Lung microvascular endothelial cell (primary cell): Measurements from ENCODE around the gene TANGO6. TPM values are rescaled to one million over a fixed set of nuclear protein-coding genes. Genes with fewer than 3 reads are reported as not detected.
"Not testable (repeated sequence)": the region's sequence is repeated elsewhere in the genome, so short reads cannot be mapped to it uniquely, and the experiment has no call there.

Experiments
- DNase-seq, 2 donors: peaks; one replicate each; pipeline versions ENCODE4 v3.0.0 to v3.0.0-alpha.2; 2010; ENCODE audit warnings: low read depth in 2 of 2
- total RNA-seq: library from RNA; depleted of rRNA; stranded (reverse); fragments of >200 nt; gene quantifications from 2 replicates; pipeline ENCODE4 v1.2.1, GENCODE V29; 2014

TANGO6 gene
- total RNA-seq, 1 donor from 2014 or later = 17.1 TPM

DNA sequence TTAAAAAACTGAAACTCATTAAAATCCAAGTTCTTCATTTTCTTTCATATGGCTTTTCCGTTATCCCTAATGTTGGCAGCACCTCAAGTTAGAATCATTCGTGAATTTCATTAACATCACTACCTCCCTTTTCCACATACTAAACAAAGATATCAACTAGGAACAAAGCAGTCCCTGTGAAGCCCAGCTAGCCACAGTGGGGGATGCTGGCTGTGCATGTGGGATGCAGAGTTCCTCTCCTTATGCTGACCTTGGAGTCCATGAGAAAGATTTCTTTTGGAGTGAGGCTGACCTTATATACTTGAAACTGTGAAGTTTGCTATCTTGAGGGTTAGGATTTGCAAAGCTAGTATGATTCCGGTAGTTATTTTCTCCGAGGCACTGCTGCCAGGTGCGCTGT, 117.6 kb downstream of the TANGO6 start:
- no peak for DNase-seq

DNA sequence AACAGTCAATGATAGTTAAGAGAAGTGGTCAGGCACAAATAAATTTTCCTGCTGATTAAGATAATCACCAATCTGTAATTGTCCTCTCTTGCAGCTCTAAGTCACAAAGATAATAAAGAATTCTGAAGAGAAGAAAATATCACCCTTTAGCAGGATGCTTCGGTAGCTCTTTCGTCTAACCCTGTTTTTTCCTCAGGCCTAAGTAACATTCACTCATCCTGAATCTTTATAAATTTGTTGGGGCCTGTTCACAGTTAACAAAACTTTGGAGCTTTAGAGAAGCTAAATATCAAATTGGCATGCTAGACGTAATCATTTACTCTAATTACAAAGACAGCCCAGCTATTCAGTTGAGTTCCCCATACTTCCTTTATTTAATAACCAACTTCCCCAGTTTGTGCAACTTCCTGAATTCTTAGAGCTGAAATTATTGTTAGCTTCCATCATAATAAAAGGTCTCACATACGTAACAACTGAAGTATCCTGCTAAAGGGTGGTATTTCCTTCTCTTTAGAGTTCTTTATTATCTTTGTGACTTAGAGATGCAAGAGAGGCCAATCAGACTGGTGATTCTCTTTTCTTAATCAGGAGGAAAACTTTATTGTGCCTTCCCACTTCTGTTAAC, 118.6 kb downstream of the TANGO6 start:
- DNase-seq = peak; percentile 76 to 83

DNA sequence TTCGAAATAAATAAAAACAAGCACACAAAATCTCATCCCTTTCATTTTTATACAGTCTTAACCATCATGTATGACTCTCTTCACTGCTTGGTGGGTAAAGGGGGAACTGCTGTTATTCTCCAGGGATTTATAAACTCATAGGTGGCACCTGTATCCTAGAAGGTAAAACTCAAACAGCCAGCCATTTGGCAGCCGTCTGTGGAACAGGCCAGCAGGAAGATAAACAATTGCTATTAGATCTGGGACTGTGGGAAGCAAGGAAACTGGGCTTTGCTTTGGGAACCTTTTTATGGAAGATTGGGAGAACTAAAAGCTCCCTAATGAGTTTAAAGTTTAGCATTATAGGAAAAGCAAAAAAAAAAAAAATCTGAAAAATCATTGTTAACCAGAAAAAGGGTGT, 126.0 kb downstream of the TANGO6 start:
- peak in 1 of 2 donors; percentile 81 for DNase-seq

GRCh38 chr16:68972013-68972412, 128.7 kb downstream of the TANGO6 start:
- no peak for DNase-seq

GRCh38 chr16:68972720-68973119, 129.4 kb downstream of the TANGO6 start:
- DNase-seq = peak in 1 of 2 donors; percentile 82

DNA sequence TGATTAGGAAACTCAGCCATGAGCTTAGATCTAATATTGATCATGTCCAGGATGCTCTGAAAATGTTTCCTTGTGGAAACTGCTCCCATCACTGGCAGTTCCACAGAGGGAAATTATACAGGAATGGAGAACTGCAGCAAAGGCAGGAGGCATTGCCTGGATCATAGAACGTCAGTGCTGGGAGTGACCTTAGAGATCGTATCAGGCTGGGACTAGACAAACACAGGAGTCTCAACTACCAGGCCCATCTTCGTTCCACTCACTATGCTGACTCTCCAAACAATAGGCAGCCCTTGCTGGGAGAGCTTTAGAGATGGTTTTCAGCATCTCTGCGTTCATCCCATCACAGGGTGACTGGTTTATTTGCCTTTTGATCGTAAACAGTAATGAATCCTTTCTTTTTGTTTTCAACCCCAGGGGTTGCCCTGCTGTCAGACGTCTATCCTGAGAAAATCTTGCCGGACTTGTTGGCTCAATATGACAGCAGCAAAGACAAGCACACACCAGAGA, 130.3 kb downstream of the TANGO6 start:
- DNase-seq = no peak

- no peak for DNase-seq
Observed at GRCh38 chr16:68978303-68978954, 135.1 kb downstream of the TANGO6 start.

- DNase-seq = peak in 1 of 2 donors; percentile 75
Observed at GRCh38 chr16:68980695-68981315, 137.5 kb downstream of the TANGO6 start.

- no peak for DNase-seq
Observed at GRCh38 chr16:68981971-68982370, 138.6 kb downstream of the TANGO6 start.

DNA sequence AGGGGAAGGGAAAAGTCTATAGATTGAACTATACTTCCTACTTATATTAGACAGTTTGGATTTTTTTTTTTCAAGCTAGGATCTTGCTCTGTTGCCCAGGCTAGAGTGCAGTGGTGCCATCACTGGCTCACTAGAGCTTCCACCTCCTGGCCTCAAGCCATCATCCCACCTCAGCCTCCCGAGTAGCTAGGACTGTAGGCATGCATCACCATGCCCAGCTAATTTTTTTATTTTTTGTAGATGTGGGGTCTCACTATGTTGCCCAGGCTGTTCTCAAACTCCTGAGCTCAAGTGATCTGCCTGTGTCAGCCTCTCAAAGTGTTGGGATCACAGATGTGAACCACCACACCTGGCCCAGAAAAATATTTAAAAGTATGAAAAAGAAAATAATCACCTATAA, 141.1 kb downstream of the TANGO6 start:
- DNase-seq = no peak

DNA sequence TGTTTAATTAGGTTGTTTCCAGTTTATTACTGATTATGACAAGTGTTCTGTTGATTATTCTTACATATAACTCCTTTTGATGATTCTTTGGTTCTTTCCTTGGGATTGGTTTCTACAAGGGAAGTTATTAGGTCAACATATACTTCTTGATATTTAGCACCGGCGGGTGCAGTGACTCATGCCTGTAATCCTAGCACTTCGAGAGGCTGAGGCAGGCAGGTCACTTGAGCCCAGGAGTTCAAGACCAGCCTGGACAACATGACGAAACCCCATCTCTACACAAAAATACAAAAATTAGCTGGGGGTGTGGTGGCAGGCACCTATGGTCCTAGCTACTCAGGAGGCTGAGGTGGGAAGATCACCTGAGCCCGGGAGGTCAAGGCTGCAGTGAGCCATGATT, 141.9 kb downstream of the TANGO6 start:
- peak in 1 of 2 donors; percentile 8 for DNase-seq

GRCh38 chr16:68985855-68986254, 142.5 kb downstream of the TANGO6 start:
- DNase-seq = peak in 1 of 2 donors; percentile 51

DNA sequence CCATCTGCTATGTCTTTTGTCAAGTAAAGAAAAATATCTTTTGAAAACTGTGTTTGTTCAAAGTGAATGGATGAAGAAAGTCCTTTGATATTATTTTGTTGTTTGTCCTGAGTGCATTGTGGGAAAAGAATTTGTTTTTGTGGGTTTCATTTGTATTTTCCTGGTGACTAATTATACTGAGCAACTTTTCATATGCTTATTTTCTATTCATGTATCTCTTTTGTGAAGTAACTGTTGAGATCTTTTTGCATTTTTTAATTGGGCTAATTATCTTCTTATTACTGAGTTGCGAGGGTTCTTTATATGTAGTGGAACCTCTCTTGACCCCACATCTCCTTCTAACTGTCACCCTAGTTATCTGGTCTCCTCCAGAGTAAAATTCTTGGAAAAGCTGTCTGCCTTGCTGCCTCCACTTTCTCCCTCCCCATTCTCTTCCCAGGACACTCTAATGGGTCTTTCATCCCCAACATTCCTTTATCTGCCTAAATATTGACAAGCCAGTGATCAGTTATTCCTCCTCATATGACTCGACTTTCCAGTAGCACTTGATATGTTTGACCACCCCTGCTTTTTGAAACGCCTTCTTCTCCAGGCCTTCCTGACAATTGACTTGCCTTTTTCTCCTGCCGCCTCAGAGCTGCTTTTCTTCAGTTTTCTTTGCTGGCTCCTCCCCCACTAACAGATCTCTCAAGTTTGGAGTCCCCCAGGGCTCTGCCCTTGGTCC, 144.6 kb downstream of the TANGO6 start:
- DNase-seq = no peak

- DNase-seq = not testable (repeated sequence)
Observed at GRCh38 chr16:68990172-68990845, 147.0 kb downstream of the TANGO6 start.

DNA sequence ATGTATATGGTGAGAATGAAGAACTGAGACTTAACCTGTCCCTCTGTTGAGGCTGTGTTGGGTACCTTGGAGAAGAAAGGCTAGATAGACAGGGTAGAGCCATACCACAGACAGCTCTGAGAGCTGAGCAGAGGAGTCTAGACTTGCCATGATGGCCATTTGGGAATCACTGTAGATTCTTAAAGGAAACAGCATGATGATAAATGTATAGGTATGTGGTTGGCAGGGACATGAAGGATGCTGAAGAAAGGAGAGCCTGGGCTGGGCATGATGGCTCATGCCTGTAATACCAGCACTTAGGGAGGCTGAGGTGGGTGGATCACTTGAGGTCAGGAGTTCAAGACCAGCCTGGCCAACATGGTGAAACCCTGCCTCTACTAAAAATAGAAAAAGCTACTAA, 147.7 kb downstream of the TANGO6 start:
- no peak for DNase-seq

GRCh38 chr16:68992521-68992920, 149.2 kb downstream of the TANGO6 start:
- DNase-seq = peak in 1 of 2 donors; percentile 70

DNA sequence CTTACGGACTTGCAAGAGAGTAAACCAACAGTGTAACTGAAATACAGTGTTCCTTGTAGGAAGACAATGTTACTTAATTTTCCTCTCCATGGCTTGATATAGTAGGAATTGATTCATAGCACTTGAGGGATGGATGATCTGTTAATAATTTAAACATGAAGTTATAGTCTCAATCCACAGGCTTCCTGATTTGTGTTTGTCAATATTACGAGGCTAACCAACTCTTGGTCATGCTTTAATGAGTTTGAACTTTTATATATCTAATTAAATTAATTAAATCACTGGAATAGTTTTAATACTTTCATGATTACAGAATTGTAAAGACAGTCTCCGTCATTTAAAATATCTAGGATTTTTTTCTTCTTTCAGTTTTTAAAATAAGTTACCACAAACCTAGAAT, 150.1 kb downstream of the TANGO6 start:
- no peak for DNase-seq

- peak; percentile 72 to 89 for DNase-seq
Observed at GRCh38 chr16:68993885-68994284, 150.6 kb downstream of the TANGO6 start.

- DNase-seq = no peak
Observed at GRCh38 chr16:68994324-68994723, 151.0 kb downstream of the TANGO6 start.

GRCh38 chr16:68995011-68995504, 151.7 kb downstream of the TANGO6 start:
- peak; percentile 52 to 80 for DNase-seq

DNA sequence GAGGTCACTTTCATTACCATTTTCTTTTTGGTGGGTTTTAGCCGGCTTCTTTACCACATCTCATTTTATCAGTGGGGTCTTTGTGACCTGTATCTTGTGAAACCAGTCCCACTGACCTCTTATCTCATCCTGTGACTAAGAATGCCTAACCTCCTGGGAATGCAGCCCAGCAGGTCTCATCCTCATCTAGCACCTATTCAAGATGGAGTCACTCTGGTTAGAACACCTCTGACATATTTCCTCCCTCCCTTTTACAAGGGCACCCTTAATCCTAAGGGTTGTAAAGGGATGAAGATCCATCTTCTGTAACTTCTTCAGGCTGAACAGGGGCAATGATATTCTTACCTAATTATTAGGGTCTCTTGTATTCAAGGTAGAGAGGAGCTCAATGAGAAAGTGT, 154.2 kb downstream of the TANGO6 start:
- no peak for DNase-seq
